ENCODE measurements around the gene KCND3. TPM values are rescaled to one million over a fixed set of nuclear protein-coding genes. Genes with fewer than 3 reads are reported as not detected.

Gene KCND3
- total RNA-seq, 4 donors from 2014 or later, result 6.9 to 11.7 (median 9.5) TPM

DNA sequence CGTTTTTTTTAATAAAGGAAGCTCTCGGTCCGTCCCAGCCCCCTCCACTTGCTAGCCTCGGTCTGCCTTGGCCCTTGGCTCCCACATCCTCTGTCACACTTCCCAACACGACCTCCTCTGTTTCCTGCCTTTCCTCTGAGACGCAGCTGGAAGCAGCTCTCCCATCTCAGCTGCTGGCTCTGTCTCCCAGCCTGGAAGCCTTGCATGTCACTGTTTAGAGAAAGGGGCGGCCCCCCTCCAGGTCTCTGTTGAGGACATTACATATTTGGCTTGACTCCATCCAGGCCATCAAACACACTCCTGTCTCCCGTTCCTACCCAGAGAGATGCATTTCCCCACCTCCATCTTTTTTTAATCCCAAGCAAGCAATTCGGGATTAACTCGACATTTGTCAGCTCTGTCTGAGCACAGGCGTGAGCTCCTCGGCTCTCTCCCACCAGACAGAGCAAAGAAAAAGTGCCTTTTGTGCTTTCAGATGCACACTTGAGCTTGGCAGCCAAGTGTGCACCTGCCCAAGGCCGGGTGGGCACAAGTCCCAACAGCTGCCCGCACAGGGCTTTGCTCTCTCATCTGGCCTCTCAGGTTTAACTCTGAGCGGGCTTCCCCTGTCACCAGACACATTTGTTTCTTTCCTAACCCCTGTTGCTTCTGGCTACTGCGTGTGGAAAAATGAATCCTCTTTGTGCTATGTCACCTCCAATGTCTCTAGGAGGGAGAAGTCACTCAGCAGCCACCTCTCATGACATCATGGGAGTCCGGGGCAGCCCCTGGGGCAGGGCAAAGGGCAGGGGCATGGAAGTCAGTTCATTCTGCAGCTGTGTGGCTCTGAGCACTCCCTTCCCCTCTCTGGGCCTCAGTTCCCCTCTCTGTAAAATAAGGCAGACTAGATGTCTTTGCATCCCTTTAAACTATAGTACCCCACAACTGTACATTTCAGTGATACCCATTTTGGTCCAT, 108.3 kb downstream of the KCND3 start:
- no peak for ATAC-seq (ENCODE audit: low FRiP score)

DNA sequence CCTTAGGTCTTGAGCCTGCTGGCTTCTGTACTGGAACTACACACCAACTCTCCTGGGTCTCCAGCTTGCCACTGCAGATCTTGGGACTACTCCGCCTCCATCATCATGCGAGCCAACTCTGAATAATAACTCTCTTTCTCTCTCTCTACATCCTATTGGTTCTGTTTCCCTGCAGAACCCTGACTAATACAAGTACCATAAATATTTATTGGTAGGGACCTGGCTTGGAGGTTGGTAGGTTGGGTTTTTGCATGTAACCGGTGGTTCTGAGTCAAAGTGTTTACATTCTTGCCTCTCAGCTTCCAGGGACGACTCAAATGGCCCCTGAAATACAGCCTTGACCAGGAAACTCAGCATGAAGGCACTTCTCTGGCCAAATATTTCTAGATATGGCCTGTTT, 110.4 kb downstream of the KCND3 start:
- TF ChIP-seq, protein P1, sequence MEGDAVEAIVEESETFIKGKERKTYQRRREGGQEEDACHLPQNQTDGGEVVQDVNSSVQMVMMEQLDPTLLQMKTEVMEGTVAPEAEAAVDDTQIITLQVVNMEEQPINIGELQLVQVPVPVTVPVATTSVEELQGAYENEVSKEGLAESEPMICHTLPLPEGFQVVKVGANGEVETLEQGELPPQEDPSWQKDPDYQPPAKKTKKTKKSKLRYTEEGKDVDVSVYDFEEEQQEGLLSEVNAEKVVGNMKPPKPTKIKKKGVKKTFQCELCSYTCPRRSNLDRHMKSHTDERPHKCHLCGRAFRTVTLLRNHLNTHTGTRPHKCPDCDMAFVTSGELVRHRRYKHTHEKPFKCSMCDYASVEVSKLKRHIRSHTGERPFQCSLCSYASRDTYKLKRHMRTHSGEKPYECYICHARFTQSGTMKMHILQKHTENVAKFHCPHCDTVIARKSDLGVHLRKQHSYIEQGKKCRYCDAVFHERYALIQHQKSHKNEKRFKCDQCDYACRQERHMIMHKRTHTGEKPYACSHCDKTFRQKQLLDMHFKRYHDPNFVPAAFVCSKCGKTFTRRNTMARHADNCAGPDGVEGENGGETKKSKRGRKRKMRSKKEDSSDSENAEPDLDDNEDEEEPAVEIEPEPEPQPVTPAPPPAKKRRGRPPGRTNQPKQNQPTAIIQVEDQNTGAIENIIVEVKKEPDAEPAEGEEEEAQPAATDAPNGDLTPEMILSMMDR (IDR thresholded peaks at IDR 0.05), result no peak
- ATAC-seq (ENCODE audit: low FRiP score), result no peak

More for the DNA sequence above, 108.3 kb downstream of the KCND3 start:
- no peak for DNase-seq (ENCODE audit: low spot score)
- TF ChIP-seq, protein P1 (IDR thresholded peaks at IDR 0.05), result no peak

DNA sequence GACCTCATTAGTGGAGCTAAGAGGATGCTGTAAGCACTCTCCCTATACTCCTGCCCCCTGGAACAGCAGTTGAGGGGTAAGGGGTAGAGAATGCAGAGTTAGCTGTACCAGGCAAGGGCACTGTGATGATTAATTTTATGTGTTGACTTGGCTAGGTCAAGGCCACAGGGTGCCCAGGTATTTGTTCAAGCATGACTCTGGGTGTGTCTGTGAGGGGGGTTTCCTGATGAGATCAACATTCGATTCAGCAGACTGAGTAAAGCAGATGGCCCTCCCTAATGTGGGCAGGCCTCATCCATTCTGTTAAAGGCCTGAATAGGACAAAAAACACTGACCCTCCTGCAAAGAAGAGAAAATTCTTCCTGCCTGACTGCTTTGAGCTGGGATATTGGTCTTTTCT, 110.8 kb downstream of the KCND3 start:
- TF ChIP-seq, protein P1 (IDR thresholded peaks at IDR 0.05), result no peak
- ATAC-seq (ENCODE audit: low FRiP score) (no peak), DNase-seq (ENCODE audit: low spot score) (no peak)

More for the DNA sequence above, 110.4 kb downstream of the KCND3 start:
- DNase-seq (ENCODE audit: low spot score), result no peak

DNA sequence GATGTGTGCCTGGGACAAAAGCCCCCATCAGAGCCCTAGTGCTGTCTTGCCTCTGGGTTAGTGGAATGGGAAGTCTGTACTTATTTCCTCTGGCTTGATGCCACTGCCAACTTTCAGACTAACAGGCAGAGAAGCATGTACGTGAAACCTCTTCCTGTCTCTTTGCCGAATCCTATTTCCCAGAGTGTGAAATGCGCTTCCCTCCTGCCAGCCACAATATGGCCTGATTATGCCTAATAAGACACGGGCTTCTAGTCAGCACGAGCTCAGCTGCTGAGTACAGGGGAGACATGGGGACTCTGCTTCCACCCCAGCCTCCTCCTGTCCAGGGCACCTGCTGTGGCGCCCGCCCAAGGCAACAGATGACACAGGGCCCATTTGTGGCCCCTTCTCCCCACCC, 111.4 kb downstream of the KCND3 start:
- ATAC-seq (ENCODE audit: low FRiP score) (no peak), DNase-seq (ENCODE audit: low spot score) (no peak)
- TF ChIP-seq, protein P1 (IDR thresholded peaks at IDR 0.05), result no peak

DNA sequence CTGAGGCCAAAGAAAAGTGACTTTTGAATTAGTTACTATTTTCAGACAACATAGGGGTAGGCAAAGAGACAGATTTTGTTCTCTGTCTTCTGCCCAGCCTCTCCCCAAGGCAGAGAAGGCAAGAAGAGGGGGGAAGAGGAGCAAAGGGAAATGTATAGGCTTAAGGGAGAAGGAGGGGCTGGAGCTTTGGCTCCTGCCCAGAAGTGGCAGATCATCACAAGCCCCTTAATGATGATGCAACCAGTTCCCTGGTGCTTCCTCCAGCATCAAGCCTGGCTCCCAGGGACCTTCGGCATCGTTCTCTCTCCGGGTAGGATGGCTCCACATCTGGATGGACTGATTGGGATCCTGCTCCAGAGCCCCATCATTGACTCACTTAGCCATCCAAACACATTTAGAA, 112.8 kb downstream of the KCND3 start:
- TF ChIP-seq, protein P1 (IDR thresholded peaks at IDR 0.05), result no peak
- DNase-seq (ENCODE audit: low spot score) (no peak), ATAC-seq (ENCODE audit: low FRiP score) (no peak)

DNA sequence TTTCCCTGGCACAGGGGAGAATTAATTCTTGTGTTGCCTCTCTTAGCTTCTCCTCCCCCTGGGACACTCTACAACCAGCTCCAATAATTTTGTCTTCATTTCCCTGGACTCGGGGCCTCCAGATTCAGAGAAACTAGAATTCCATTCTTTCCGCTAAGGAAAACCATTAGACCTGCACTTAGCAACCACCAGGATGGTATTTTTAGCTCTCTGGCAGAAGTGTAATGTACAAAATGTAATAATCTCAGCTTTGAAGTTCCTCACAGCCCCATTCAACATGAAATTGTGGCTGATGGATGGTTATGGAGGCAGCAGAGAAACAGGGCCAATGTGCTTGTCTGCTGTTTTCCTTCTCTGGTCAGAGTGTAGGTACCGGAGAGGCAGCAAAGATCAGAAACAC, 113.8 kb downstream of the KCND3 start:
- no peak for DNase-seq (ENCODE audit: low spot score)
- no peak for ATAC-seq (ENCODE audit: low FRiP score)
- TF ChIP-seq, protein P1 (IDR thresholded peaks at IDR 0.05), result no peak

Data from omental fat pad (tissue), 4 donors.